Measurements from ENCODE around the gene CCDC92.
A peak's percentile ranks its signal among the peaks of the same experiment; 100 is the strongest.

Gene CCDC92

DNA sequence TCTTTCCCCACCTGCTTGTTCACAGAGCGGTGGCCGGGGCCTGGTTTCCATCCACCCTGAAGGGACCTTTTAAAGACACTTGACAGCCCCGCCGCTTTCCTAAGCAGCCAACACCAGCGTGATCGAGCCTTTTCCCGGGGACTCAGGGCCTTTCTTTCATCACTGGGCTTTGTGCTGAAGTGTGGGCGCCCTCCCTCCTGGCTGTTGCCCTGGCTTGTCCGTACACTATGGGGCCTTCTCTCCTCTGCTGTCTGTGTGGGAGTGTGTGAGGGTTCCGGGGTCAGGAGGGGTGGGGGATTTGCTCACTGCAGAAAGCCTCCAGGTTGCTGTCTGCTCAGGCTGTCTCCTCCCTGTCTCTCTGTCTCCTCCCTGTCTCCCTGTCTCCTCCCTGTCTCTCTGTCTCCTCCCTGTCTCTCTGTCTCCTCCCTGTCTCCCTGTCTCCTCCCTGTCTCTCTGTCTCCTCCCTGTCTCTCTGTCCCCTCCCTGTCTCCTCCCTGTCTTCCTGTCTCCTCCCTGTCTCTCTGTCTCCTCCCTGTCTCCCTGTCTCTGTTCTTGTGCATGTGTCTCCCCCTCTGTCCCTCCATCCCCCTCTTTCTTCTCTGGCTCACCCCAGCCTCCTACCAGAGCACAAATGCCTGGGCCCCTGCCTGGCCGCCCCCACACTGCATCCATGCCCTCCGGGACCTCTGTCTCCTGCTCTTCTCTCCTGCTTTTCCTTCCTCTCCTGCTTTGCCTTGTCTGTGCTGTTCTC, 64.7 kb downstream of the CCDC92 start:
- no peak for DNase-seq

DNA sequence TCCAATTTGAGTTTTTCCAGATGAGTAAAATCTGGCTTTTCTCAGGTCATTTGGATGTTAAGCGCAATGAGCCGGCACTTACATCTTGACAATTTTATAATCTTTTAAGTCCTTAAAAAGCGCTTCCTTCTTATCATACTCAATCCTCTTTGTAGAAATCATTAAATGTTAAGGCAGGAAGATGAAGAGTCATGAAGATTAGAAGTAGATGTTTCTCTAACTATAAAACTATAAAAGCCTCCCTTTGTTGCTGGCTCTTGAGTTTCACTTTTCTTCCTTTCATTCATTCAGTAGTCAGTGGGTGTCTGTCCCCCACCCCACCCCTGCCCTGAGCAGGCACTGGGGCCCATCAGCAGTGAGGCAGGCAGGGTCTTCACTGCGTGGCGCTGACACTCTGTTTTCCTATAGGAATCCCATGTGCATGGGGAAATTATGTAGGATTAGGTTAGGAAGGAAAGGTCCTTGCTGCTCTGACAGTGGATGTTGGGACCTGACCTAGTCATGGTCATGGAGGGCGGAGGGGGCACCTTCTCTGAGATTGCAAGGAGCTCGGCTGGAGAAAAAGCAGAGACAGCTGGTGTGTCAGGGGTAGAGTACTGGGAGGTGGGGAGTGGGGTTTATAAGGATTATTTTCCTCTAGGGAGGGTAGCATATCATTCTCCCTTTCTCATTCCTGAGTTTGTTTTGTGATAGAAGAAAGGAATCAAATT, 65.8 kb downstream of the CCDC92 start:
- DNase-seq: no peak

DNA sequence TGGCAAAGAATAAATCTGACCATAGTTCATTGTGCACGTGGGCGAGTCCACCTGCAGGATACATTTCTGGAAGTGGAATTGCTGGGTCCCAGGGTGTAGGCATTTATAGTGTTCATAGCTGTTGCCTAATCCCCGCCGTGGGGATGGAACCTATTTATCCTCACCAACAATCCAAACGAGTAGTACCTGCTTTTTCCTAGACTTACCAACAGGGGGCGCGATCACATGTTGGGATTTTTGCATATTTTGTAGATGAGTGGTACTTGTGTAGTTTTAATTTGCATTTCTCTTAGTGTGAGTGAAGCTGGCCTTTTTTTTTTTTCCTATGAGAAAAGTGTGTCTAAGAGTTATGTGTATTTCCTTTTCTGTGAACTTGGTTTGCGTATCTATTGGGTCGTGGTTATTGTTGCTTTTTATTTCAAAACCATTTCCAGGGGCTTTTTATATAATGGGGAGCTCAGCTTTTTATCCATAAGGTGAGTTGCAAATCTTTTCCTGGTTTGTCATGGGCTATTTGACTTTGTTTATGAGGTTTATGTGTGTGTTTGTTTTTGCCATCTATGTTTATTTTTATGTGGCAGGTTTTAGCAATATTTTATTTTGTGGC, 67.2 kb downstream of the CCDC92 start:
- DNase-seq: peak; percentile 47

DNA sequence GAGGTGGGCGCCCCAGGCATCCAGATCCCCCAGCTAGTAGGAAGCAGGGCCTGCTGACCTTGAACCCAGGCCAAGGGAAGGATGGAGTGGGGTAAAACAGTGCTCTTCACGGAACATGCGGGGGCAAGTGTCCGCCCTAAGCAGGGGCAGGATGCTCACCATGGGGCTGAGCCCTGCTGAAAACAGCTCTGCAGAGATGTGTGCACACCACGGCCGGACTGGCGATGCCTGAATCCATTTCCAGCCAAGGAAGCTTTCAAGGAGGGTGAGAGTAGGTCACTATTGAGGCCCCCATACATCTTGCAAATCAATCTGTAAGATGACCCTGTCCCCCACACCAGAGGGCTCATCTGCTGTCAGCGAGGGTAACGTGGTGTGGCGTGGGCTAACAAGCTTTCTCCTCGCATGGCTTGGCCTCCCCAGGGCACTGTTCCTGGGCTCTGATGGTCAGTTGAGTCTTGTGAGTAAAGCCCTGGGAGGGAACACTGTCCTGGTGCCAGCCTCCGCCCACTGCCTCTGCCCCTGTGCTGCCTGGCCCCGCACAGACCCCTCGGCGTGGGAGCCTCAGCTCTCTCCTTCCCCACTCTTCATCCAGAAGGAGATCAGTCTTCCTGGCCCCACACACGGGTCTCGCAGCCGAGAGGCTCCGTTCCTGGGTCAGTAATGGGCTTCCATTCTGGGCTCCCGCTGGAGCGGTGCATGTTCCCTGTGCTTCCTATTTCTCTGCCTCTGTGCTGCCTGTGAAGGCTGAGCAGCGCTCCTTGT, 69.1 kb downstream of the CCDC92 start:
- DNase-seq: no peak

DNA sequence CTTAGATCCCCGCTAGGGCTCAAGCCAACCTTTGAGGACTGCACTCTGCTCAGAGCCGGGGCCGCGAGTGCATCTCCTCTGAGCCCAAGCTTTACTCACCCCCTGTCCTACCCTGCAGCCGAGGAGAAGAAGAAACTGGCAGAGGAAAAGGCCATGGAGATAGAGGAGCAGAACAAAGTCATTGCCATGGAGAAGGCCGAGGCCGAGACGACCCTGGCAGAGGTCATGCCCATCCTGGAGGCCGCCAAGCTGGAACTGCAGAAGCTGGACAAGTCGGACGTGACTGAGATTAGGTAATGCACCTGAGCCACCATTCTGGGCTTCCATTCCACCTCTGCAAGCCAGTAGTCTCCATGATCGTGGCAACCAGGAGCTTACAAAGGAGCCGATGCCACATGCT, 69.8 kb downstream of the CCDC92 start:
- no peak for DNase-seq

DNA sequence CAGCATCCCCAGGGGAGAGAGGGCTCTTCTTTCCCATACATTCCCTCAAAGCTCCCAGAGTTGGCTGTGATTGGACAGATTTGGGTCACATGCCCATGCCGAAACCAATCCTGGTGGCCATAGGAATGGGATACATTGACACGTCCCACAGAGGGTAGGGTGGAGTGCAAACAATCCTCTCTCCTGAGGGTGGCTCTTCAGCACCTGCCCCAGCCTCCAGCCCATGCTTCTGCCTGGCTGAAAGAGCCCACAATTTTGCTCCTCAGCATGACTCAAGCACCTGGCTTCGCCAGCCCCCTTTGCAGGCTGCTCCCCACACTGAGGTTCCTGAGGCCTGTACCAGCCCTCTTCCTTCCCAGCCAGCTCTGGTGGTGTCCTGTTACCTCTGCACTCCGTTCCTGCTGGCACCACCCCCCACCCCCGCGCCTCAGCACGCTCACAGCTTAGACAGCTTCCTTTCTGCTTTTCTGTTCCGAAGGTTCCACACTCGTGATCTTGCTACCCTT, 71.7 kb downstream of the CCDC92 start:
- DNase-seq: no peak

DNA sequence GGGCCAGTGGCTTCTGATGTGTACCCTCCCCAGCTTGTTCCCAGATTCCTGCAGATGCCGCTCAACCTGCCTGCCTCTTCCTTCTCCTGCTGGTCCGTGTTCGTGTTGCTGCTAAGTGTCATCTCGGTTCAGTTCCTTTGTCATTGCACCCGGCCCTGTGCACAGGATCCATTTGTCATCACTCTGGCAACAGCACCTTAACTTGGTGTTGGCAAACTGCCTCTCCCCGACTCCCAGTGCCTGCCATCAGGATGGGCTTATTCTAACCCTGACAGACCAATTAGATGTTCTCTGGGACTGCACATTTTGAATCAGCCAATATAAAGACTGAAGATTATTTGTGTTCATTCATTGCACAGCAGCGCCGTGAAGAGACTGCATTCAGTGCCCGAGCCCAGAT, 73.3 kb downstream of the CCDC92 start:
- DNase-seq: no peak

DNA sequence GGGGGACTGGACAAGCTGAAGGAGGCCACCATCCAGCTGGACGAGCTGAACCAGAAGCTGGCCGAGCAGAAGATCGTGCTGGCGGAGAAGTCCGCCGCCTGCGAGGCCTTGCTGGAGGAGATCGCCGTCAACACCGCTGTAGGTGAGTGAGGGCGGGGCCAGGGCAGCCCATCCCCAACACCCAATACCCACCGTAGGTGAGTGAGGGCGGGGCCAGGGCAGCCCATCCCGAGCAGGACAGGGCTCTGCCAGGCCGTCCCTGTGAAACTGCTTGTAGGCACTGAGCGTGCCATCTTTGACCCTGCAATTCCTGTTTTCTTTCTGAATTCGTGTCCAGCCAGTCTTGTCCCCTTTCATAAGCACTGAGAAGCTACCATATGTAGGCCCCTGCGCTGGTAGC, 74.0 kb downstream of the CCDC92 start:
- no peak for DNase-seq

DNA sequence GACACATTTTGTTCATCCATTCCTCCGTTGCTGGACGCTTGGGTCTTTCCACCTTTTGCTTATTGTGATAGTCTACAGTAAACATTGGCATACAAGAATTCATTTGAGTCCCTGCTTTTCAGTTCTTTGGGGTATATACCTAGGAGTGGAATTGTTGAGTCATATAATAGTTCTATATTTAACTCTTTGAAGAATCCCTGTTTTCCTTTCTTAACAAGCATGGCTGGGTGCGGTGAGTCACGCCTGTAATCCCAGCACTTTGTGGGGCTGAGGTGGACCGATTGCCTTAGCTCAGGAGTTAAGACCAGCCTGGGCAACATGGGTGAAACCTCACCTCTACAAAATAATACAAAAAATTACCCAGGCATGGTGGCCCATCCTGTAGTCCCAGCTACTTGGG, 75.4 kb downstream of the CCDC92 start:
- DNase-seq: no peak

DNA sequence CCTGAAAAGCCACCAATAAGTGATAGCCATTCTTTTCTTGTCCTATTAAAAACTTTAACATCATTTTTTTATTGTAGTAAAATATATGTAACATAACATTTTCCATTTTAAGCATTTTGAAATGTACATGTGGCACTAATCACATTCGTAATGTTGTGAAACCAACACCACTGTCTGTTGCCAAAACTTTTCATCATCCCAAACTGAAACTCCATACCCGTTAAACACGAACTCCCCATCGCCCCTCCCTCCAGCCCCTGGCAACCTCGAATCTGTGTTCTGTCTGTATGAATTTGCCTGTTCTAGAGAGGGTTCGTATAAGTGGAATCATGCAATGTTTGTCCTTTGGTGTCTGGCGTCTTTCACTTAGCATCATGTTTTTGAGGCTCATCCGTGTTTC, 75.9 kb downstream of the CCDC92 start:
- DNase-seq: no peak

DNA sequence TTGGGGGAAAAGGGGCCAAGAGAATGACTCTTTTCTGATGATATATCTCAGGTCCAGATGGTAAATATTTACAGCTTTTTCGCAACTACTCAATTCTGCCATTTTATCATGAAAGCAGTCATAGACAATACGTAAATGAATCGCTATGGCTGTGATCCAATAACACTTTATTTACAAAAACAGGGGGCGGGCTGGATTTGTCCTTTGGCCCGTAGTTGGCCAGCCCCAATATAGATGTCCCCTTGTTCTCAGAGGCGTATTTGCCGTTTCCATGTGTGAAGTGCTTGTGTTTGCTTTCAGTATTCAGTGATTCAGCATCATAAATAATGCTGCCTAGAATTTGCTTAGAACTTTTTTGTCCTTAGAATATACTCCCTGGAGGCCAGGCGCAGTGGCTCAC, 77.2 kb downstream of the CCDC92 start:
- no peak for DNase-seq

DNA sequence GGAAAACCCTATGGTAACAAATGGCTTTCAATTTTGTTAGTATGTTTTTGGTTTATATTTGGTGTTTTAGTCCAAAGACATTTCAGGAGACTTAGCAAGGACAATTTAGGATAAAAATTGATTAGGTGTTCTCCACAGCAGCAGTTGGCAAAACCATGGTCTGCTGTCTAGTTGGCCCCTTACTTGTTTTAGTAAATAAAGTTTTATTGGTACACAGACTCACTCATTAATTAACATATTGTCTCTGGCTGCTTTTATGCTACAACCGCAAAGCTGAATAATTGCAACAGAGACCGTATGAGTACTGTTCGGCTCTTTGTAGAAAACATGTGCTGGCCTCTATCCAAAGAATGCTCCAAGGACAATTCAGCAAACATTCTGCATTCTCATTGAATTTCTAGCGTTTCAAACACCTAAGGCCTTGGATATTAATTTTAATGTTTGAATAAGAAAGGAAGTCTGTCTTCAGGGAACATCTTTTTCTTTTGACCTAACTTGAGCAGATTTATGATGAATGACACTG, 77.7 kb downstream of the CCDC92 start:
- no peak for DNase-seq

DNA sequence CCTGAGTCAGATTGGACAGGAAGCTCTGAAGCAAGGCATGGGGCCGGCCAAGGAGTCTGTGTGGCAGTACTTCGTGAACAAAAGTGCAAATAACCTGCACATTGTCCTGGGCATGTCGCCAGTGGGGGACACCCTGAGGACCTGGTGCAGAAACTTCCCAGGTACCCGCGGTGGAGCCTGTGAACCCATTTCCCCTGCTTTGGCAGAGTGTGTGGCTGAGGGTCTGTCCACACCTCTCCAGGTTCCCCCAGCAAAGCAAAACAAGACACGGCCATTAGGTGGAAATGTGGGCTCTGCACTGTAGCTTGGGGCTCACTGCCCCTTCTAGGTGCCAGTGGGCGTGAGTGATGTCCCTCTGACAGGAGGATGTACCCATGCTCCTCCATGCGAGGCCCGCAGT, 79.4 kb downstream of the CCDC92 start:
- no peak for DNase-seq

DNA sequence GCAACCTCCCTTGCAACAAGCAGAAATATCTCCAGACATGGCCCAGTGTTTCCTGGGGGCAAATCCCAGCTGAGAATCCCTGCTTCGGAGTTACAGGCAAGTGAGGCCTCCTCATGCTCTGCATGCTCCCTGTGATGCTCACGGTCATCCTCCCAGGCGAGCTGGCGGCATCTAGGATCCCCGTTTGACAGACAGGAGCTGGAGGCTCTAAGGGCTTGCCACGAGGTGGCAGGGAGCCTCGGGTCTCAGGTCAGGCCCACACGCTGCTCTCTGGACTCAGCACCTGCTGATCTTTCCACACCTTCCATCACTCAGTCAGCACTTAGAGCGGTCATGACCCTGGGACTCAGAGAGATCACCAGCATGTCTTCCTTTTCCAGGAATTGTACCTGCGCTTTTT, 79.8 kb downstream of the CCDC92 start:
- no peak for DNase-seq

DNA sequence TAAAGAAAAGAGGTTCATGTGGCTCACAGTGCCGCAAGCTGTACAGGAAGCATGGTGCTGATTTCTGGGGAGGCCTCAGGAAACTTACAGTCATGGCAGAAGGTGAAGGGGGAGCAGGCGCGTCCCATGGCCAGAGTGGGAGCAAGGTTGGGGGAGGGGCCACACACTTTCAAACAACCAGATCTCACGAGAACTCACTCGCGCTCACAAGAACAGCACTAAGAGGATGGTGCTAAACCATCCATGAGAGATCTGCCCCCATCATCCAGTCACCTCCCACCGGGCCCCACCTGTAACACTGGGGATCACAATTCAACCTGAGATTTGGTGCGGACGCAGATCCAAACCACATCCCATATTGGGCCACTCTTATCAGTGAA, 80.5 kb downstream of the CCDC92 start:
- DNase-seq: no peak

DNA sequence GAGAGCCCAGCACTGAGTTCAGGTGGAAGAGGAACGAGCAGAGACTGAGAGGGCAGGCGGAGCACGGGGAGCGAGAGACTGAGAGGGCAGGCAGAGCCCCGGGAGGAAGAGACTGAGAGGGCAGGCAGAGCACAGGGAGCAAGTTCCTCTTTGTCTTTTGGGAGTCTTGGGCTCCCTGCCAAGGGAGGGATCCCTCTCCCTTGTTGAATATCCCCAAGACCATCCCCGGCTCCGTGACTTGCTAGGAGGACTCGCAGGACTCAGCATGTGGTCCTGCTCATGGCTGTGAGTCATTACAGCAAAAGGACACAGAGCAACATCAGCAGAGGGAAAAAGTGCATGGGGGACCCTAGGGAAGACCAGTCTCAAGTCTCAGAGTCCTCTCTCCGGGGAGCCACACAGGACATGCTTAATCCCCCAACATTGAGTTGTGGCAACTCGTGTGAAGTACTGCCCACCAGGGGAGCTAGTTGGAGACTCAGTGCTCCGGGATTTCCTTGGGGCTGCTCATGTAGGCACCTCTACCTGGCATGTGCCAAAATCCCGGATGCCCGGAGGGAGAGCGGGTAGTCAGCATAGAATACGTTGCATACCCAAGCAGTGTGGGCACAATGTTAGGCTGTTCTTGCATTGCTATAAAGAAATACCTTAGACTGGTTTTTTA, 81.0 kb downstream of the CCDC92 start:
- no peak for DNase-seq

DNA sequence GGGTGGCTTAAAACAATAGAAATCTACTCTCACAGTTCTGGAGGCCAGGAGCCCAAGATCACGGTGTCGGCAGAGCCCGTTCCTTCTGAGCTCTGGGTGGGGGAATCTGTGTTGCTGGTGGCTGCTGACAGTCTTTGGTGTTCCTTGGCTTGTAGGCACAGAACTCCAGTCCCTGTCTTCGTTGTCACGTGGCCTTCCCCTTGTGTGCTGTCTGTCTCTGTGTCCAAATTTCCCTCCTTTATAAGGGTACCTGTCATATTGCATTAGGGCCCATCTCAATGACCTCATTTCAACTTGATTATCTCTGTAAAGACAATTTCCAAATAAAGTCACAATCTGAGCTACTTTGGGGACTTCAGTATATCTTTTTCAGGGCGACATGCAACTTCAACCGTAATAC, 81.6 kb downstream of the CCDC92 start:
- DNase-seq: no peak

DNA sequence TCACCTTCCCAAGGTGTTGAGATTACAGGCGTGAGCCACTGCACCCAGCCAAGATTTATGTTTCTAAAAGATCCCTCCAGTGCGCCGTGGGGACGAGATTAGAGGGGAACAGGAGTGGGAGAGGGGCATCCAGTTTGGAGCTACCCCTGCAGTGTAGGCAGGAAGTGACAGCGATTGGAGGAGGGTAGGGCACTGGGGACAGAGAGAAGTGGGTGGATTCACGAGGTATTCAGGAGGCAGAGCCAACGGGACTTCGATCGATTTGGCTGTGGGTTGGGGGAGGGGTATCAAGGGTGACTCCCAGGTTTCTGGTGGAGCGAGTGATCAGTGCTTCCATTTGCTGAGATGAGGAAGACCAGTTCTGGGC, 82.1 kb downstream of the CCDC92 start:
- DNase-seq: no peak

DNA sequence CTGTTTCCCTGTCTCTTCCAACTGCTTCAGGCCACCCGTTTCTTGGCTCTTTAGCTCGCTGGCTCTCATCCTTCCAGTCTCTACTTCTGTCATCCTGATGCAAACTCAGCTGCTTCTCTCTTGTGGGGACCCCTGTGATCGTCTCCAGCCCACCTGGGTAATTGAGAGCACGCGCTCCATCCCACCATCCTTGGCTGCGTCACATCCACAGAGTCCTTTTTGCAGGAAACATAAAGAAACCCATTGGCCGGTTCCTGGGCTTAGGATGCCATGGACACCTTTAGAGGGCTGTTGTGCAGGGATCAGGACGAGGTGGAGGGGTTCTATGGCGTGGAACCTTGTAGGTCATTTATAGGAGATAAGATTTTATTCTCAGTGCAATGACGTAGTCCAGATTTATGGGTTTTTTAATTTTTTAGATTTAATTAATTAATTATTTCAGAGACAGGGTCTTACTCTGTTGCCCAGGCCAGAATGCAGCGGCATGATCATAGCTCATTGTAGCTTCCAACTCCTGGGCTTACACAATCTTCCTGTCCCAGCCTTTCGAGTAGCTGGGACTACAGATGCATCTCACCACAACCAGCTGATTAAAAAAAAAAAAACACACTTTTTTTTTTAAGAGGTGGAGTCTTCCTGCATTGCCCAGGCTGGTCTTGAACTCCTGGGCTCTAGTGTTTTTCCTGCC, 82.6 kb downstream of the CCDC92 start:
- DNase-seq: no peak

DNA sequence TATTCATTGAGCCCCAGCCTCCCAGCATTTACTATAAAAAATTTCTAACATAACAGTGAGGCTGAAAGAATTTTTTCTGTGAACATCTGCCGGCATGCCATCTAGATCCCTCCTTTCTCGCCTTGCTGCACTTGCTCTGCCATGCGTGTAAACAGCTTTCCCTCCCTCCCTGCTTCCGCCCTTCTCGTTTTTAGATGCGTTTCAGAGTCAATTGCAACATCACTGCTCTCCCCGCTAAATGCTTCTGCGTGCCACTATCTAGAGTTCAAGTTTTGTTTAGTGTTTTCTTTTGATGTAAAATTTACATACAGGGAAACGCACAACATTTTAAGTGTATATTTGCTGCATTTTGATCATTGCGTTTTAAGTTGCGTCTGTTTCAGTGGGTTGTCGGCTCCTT, 83.6 kb downstream of the CCDC92 start:
- no peak for DNase-seq

DNA sequence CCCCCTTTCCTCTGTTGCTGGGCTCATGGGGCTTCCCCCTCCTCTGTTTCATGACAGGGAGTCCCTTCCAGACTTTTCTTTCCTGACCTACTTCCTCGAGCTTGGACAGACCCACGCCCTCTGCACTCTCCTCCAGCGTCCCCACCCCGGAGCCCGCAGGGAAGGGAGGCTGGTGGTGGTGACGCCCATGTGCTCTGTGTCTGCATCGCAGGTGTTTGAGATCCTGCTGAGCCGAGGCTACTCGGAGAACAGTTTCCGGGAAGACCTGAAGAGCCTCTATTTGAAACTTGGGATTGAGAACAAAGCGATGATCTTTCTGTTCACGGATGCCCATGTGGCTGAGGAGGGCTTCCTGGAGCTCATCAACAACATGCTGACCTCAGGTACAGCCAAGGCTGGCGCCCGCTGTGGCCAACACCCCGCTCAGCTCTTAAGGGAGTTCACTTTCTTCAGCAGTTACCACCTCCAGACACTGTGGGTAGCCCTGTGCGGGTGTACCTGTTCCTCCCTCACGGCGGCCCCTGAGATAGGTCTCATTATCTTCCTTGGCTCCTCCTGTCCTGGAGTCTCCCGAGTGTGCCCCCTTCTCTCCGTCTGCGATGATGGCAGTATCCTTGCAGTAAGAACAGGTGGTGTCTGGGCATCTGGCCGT, 85.6 kb downstream of the CCDC92 start:
- no peak for DNase-seq

DNA sequence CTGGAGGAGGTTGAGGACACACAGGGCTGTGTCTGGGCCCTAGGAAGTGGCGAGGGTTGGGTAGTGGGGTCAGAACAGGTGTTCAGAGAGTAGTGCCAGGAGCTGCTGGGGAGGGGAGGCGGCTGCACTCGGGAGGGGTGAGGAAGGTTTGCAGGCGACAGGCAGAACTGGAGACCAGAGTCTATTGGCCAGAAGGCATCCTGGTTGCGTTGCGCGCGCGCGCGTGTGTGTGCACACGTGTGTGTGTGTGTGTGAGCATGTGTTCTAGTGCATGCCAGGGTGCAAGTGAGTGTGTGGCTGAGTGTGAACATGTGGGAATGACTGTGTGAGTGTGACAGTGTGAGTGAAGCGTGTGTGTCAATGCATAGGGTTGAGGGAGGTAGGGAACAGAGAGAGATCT, 86.4 kb downstream of the CCDC92 start:
- DNase-seq: no peak

Data from CD4-positive, alpha-beta T cell treated with Interferon gamma for 1 hour (primary cell).